ENCODE measurements around the gene ANKH. TPM values are rescaled to one million over a fixed set of nuclear protein-coding genes. Genes with fewer than 3 reads are reported as not detected.

Gene ANKH
- total RNA-seq, 1 experiment from 2014 or later: 65.2 TPM

- ATAC-seq (no peak), DNase-seq (ENCODE audit: low read depth, low spot score) (no peak)
- TF ChIP-seq SRF (IDR thresholded peaks at IDR 0.05; ENCODE audit: low read depth): no peak
- no peak for TF ChIP-seq JUND (IDR thresholded peaks at IDR 0.05)
- TF ChIP-seq ZBTB33 (IDR thresholded peaks at IDR 0.05; ENCODE audit: extremely low read depth, insufficient replicate concordance, low read length): no peak
- TF ChIP-seq ZFX (IDR thresholded peaks at IDR 0.05): no peak
- no peak for TF ChIP-seq ELF1 (IDR thresholded peaks at IDR 0.05; ENCODE audit: borderline replicate concordance, low read depth)
- TF ChIP-seq RAD21 (IDR thresholded peaks at IDR 0.05; ENCODE audit: low read depth): no peak
- no peak for TF ChIP-seq ZNF274 (IDR thresholded peaks at IDR 0.05; ENCODE audit: low read depth, low read length)
- TF ChIP-seq EGR1 (IDR thresholded peaks at IDR 0.05; ENCODE audit: low read depth): no peak
- TF ChIP-seq MAX (IDR thresholded peaks at IDR 0.05): no peak
- no peak for TF ChIP-seq POLR2A (IDR thresholded peaks at IDR 0.05; ENCODE audit: borderline replicate concordance, extremely low read depth, insufficient read depth, insufficient read length)
- TF ChIP-seq SIN3A (IDR thresholded peaks at IDR 0.05; ENCODE audit: low read depth): no peak
- TF ChIP-seq FOSL1 (IDR thresholded peaks at IDR 0.05; ENCODE audit: low read depth): no peak
- no peak for TF ChIP-seq SP1 (IDR thresholded peaks at IDR 0.05; ENCODE audit: low read depth)
- Histone ChIP-seq H3K4me3 (replicated peaks in 1 of 2; ENCODE audit: low read depth in 1 of 2, low read length in 2 of 2) (no peak overlapping the region), H3K9me3 (ENCODE audit: control insufficient read depth in 1 of 2, insufficient read depth in 1 of 2, low read depth in 1 of 2, low read length in 2 of 2) (no peaks in the 10 kb centered on the region), H4K20me1 (ENCODE audit: insufficient read depth) (no peaks in the 10 kb centered on the region), H3K27me3 (ENCODE audit: insufficient read depth, low read length) (no peaks in the 10 kb centered on the region), H3K27ac (ENCODE audit: low read depth, low read length) (no peak overlapping the region), H3K4me1 (ENCODE audit: control insufficient read depth in 1 of 2, insufficient read depth in 2 of 2, low read length in 2 of 2) (no peaks in the 10 kb centered on the region), H3K9me2 (ENCODE audit: insufficient read depth) (no peaks in the 10 kb centered on the region), H3K79me2 (ENCODE audit: insufficient read depth, low read length) (no peaks in the 10 kb centered on the region), H3K4me2 (ENCODE audit: low read length) (no peak overlapping the region), H3K36me3 (ENCODE audit: control insufficient read depth in 1 of 2, insufficient read depth in 2 of 2, low read length in 2 of 2) (no peaks in the 10 kb centered on the region), H2AFZ (ENCODE audit: low read depth, low read length, poor library complexity, severe bottlenecking) (no peak overlapping the region), H3K9ac (ENCODE audit: low read length) (no peak overlapping the region)
- ChIA-PET POLR2A (no interaction called here), CTCF (no interaction called here), RAD21 (ENCODE audit: low non-redundant PET in 1 of 2, low total read pairs in 2 of 2, uncharacterized antibody in 2 of 2, unreplicated experiment in 2 of 2) (no interaction called here)
- BruUV-seq (replicated peaks): no TSS peak
- intact Hi-C loops (cut with micrococcal nuclease): no loop called here
These were observed 43.8 kb upstream of the ANKH start for GRCh38 chr5:14915291-14915952.
